Uterus (tissue), 2 donors: Measurements from ENCODE around the gene ST3GAL6.

Experiments used
- POLR2A ChIP-seq, 2 donors: fragments of 450-650 bp; IDR thresholded peaks; one replicate each; pipeline ENCODE4 v1.6.1; 2016; ENCODE audit warnings: antibody characterized with exemption in 2 of 2, mild to moderate bottlenecking in 1 of 2, moderate library complexity in 1 of 2
- TF ChIP-seq, protein P1 (sequence below), 4 experiments: fragments of 200-600 bp in 2 of 4; fragments of 450-650 bp in 2 of 4; sonication (generic) in 2 of 4; IDR thresholded peaks; one replicate each; pipeline ENCODE4 v1.5.1; 2016 to 2019; ENCODE audit warnings: antibody characterized with exemption in 4 of 4, mild to moderate bottlenecking in 2 of 4, moderate library complexity in 1 of 4

DNA sequence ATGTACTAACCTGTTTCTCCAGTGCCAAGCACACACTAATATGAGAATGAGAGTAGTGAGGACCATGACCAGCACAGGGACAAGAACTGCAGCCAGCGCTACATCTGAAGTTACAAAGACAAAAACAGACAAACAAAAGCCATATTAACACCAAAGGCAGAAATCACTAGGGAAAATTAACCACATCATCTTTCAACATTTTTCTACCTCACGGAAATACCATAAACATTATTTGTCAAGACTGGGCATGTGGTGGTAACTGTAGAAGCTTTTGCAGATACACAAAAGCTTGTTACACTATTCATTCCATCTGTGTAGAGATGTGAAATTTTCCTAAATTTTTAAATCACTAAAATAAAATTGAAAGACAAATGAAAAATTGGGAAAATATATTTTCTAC, 44.9 kb downstream of the ST3GAL6 start:
- TF ChIP-seq, protein P1, sequence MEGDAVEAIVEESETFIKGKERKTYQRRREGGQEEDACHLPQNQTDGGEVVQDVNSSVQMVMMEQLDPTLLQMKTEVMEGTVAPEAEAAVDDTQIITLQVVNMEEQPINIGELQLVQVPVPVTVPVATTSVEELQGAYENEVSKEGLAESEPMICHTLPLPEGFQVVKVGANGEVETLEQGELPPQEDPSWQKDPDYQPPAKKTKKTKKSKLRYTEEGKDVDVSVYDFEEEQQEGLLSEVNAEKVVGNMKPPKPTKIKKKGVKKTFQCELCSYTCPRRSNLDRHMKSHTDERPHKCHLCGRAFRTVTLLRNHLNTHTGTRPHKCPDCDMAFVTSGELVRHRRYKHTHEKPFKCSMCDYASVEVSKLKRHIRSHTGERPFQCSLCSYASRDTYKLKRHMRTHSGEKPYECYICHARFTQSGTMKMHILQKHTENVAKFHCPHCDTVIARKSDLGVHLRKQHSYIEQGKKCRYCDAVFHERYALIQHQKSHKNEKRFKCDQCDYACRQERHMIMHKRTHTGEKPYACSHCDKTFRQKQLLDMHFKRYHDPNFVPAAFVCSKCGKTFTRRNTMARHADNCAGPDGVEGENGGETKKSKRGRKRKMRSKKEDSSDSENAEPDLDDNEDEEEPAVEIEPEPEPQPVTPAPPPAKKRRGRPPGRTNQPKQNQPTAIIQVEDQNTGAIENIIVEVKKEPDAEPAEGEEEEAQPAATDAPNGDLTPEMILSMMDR (IDR thresholded peaks at IDR 0.05), result no peak
- no peak for TF ChIP-seq POLR2A (IDR thresholded peaks at IDR 0.05)
